Nephron progenitor cell (in vitro differentiated cells): ENCODE results near the gene YAP1.

Source experiments
- DNase-seq: peaks from one replicate; pipeline ENCODE4 v3.0.0; 2021
- H3K27ac Mint-ChIP-seq: 2 replicates; pipeline ENCODE4 v1.8.0; 2021; ENCODE audit warnings: mild to moderate bottlenecking, moderate library complexity, mixed read lengths
- H3K27me3 Mint-ChIP-seq: 2 replicates; pipeline ENCODE4 v1.8.0; 2021; ENCODE audit warnings: mild to moderate bottlenecking, low read depth, mixed read lengths; ENCODE audit not compliant: poor library complexity
- H3K36me3 Mint-ChIP-seq: 2 replicates; pipeline ENCODE4 v1.8.0; 2021; ENCODE audit warnings: low read depth, mixed read lengths
- H3K4me1 Mint-ChIP-seq: 2 replicates; pipeline ENCODE4 v1.8.0; 2021; ENCODE audit warnings: mixed read lengths
- H3K4me3 Mint-ChIP-seq: 2 replicates; pipeline ENCODE4 v1.8.0; 2021; ENCODE audit warnings: mild to moderate bottlenecking, moderate library complexity, mixed read lengths
- H3K9me3 Mint-ChIP-seq: 2 replicates; pipeline ENCODE4 v1.8.0; 2021; ENCODE audit warnings: mild to moderate bottlenecking, moderate library complexity, mixed read lengths
- TF ChIP-seq, protein P1 (sequence below): fragments of 200-600 bp; sonication (generic); IDR thresholded peaks from 2 replicates; pipeline ENCODE4 v1.5.0; 2021; ENCODE audit warnings: antibody characterized with exemption

Gene YAP1

GRCh38 chr11:102144357-102145355 is 34.4 kb downstream of the YAP1 start:
- H3K27me3 Mint-ChIP-seq: no peaks in the 10 kb centered on the region
- DNase-seq: peak; percentile 22
- no peaks in the 10 kb centered on the region for H3K9me3 Mint-ChIP-seq
- TF ChIP-seq, protein P1, sequence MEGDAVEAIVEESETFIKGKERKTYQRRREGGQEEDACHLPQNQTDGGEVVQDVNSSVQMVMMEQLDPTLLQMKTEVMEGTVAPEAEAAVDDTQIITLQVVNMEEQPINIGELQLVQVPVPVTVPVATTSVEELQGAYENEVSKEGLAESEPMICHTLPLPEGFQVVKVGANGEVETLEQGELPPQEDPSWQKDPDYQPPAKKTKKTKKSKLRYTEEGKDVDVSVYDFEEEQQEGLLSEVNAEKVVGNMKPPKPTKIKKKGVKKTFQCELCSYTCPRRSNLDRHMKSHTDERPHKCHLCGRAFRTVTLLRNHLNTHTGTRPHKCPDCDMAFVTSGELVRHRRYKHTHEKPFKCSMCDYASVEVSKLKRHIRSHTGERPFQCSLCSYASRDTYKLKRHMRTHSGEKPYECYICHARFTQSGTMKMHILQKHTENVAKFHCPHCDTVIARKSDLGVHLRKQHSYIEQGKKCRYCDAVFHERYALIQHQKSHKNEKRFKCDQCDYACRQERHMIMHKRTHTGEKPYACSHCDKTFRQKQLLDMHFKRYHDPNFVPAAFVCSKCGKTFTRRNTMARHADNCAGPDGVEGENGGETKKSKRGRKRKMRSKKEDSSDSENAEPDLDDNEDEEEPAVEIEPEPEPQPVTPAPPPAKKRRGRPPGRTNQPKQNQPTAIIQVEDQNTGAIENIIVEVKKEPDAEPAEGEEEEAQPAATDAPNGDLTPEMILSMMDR: no peak
- H3K4me1 Mint-ChIP-seq: peaks cover 74% of the 10 kb centered on the region
- peak overlapping the region; percentile 75 for H3K4me3 Mint-ChIP-seq
- H3K36me3 Mint-ChIP-seq: peaks cover 61% of the 10 kb centered on the region
- H3K27ac Mint-ChIP-seq: peak overlapping the region; percentile 95

DNA sequence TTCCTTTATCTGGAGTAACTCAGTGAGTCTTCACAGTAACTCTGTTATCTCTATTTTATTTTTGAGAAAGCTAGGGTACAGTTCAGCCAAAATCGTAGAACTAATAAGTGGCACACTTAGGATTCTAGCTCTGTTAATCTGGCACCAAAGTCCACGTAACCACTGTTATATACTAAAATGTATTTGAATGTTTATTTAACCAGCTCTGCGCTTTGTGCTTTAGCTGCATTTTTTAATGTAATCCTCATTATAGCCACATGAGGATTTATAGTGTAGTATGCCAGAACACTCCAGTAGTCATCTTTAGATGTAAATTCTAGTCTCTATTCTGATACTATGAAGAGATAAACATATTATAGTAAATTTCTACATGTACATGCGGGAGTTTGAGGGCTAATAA is 36.8 kb downstream of the YAP1 start:
- DNase-seq: no peak
- Mint-ChIP-seq H3K27ac (no peak overlapping the region), H3K4me3 (no peak overlapping the region), H3K36me3 (peaks cover 56% of the 10 kb centered on the region), H3K4me1 (peaks cover 72% of the 10 kb centered on the region), H3K9me3 (peaks cover 6% of the 10 kb centered on the region), H3K27me3 (no peaks in the 10 kb centered on the region)
- TF ChIP-seq, protein P1: no peak

- Mint-ChIP-seq H3K27ac (no peak overlapping the region), H3K36me3 (peaks cover 59% of the 10 kb centered on the region), H3K27me3 (peaks cover 1% of the 10 kb centered on the region), H3K9me3 (peaks cover 6% of the 10 kb centered on the region), H3K4me1 (peaks cover 75% of the 10 kb centered on the region), H3K4me3 (no peak overlapping the region)
- TF ChIP-seq, protein P1: no peak
- DNase-seq: no peak
These were observed 37.4 kb downstream of the YAP1 start for GRCh38 chr11:102147632-102148031.

DNA sequence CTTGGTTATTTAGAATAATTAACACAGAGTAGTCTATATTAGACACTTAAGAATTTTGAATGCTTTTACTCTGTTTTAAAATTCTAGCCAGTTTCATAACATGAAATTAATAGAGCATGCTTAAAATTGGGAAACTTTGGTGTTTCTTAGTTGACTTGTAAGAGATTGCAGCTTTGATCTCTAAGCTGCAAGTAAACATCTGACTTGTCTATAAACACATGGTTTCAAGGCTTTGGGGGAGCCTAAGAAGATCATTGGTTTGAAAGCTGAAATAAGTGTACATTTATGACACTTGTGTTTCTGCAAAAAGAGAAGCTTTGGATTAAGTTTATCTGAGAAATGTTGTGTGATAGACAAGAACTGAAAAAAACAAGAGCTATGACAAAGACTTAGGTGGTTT is 37.8 kb downstream of the YAP1 start:
- TF ChIP-seq, protein P1: no peak
- H3K27ac Mint-ChIP-seq: no peak overlapping the region
- H3K9me3 Mint-ChIP-seq: peaks cover 6% of the 10 kb centered on the region
- peaks cover 79% of the 10 kb centered on the region for H3K4me1 Mint-ChIP-seq
- no peak for DNase-seq
- peaks cover 60% of the 10 kb centered on the region for H3K36me3 Mint-ChIP-seq
- no peak overlapping the region for H3K4me3 Mint-ChIP-seq
- H3K27me3 Mint-ChIP-seq: peaks cover 3% of the 10 kb centered on the region

- H3K36me3 Mint-ChIP-seq: peaks cover 58% of the 10 kb centered on the region
- peak overlapping the region; percentile 97 for H3K27ac Mint-ChIP-seq
- H3K27me3 Mint-ChIP-seq: peaks cover 3% of the 10 kb centered on the region
- TF ChIP-seq, protein P1: no peak
- H3K4me1 Mint-ChIP-seq: peaks cover 80% of the 10 kb centered on the region
- DNase-seq: no peak
- no peak overlapping the region for H3K4me3 Mint-ChIP-seq
- peaks cover 6% of the 10 kb centered on the region for H3K9me3 Mint-ChIP-seq
These were observed 41.7 kb downstream of the YAP1 start for GRCh38 chr11:102151784-102152525.
